ENCODE data around the gene MRGPRE.

- TF ChIP-seq CTCF (IDR thresholded peaks at IDR 0.05; ENCODE audit: insufficient read depth, low read length) (no peak), REST (IDR thresholded peaks at IDR 0.05; ENCODE audit: insufficient replicate concordance, low read depth) (no peak), POLR2AphosphoS5 (IDR thresholded peaks at IDR 0.05; ENCODE audit: low read depth) (no peak), GABPA (IDR thresholded peaks at IDR 0.05; ENCODE audit: low read depth) (no peak)
Observed at GRCh38 chr11:3198815-3199214, 33.4 kb downstream of the MRGPRE start.
